Spleen (tissue), 11 donors: ENCODE data around the gene GIN1. TPM values are rescaled to one million over a fixed set of nuclear protein-coding genes. Genes with fewer than 3 reads are reported as not detected.

Experiments used
- DNase-seq: peaks from one replicate; pipeline ENCODE4 v3.0.0-alpha.2; 2020
- H3K27ac ChIP-seq, 8 donors: fragments of 200-600 bp; sonication (generic) in 7 of 8; 1 replicate in 4 of 8; 2 replicates in 4 of 8; pipeline versions ENCODE4 v1.5.0 to v1.8.0; 2016 to 2021; ENCODE audit warnings: inconsistent platforms in 4 of 8, mild to moderate bottlenecking in 4 of 8, moderate library complexity in 1 of 8
- H3K27me3 ChIP-seq, 7 donors: fragments of 200-600 bp; sonication (generic) in 6 of 7; replicated peaks in 1 of 7; 1 replicate in 4 of 7; 2 replicates in 3 of 7; pipeline versions ENCODE4 v1.5.0 to v1.8.0; 2016 to 2021; ENCODE audit warnings: inconsistent platforms in 3 of 7, mild to moderate bottlenecking in 1 of 7
- H3K36me3 ChIP-seq, 6 donors: fragments of 200-600 bp; sonication (generic) in 5 of 6; 1 replicate in 4 of 6; 2 replicates in 2 of 6; pipeline versions ENCODE4 v1.5.0 to v1.8.0; 2016 to 2021; ENCODE audit warnings: inconsistent platforms in 2 of 6
- H3K4me1 ChIP-seq, 6 donors: fragments of 200-600 bp; sonication (generic) in 5 of 6; 1 replicate in 3 of 6; 2 replicates in 3 of 6; pipeline versions ENCODE4 v1.5.0 to v1.8.0; 2016 to 2021; ENCODE audit warnings: inconsistent platforms in 3 of 6
- H3K4me3 ChIP-seq, 8 donors: fragments of 200-600 bp; sonication (generic) in 7 of 8; 1 replicate in 4 of 8; 2 replicates in 4 of 8; pipeline versions ENCODE4 v1.5.0 to v1.8.0; 2016 to 2021; ENCODE audit warnings: inconsistent platforms in 4 of 8, mild to moderate bottlenecking in 4 of 8, moderate library complexity in 2 of 8
- H3K9me3 ChIP-seq, 8 donors: fragments of 200-600 bp; sonication (generic) in 7 of 8; 1 replicate in 4 of 8; 2 replicates in 4 of 8; pipeline versions ENCODE4 v1.5.0 to v1.8.0; 2016 to 2021; ENCODE audit warnings: inconsistent platforms in 4 of 8
- CTCF ChIP-seq, 11 experiments: fragments of 200-600 bp in 7 of 11; fragments of 450-650 bp in 4 of 11; sonication (generic) in 4 of 11; IDR thresholded peaks in 8 of 11; conservative IDR thresholded peaks in 3 of 11; 1 replicate in 7 of 11; 2 replicates in 4 of 11; pipeline versions ENCODE4 v1.4.0 to v1.8.0; 2016 to 2021; ENCODE audit warnings: antibody characterized with exemption in 11 of 11, inconsistent platforms in 4 of 11, mild to moderate bottlenecking in 1 of 11
- POLR2A ChIP-seq, 3 donors: fragments of 450-650 bp; IDR thresholded peaks; one replicate each; pipeline ENCODE4 v1.5.1; 2017; ENCODE audit warnings: antibody characterized with exemption in 3 of 3, mild to moderate bottlenecking in 1 of 3
- POLR2AphosphoS5 ChIP-seq, 3 donors: sonication (generic); formaldehyde crosslinking; IDR thresholded peaks; one replicate each; pipeline ENCODE4 v1.5.1; 2017; ENCODE audit warnings: antibody characterized with exemption in 3 of 3
- WGBS, 5 donors: extraction: QIAGEN DNeasy Blood & Tissue Kit in 3 of 5; methylation state at CpG; one replicate each; pipeline versions ENCODE4 v1.1.5 to v1.1.7; 2013 to 2018; 5-methylcytosine and 5-hydroxymethylcytosine counted together
- intact Hi-C: fragments of 100-400 bp; cut with DNase I; formaldehyde crosslinking; loops from one replicate; pipeline ENCODE4 v1.15.0; 2023; ENCODE audit warnings: low total_unique reads
- polyA plus RNA-seq, 3 donors: library from polyadenylated mRNA; stranded (reverse); fragments of 200-250 nt; gene quantifications; one replicate each; pipeline ENCODE4 v1.2.1, GENCODE V29; 2013
- total RNA-seq, 7 donors: library from RNA; depleted of rRNA in 3 of 7; stranded (reverse); fragments of >200 nt in 3 of 7; fragmentation: NEBNext Ultra II Directional in 4 of 7; extraction: Animal tissue kit (Norgen Biotek cat#: 25700) in 4 of 7; gene quantifications; one replicate each; pipeline versions ENCODE4 v1.1.0 to v1.2.1, GENCODE V29; 2016 to 2021
- donor health status: healthy with polysubstance abuse.
- donor health status: DM: no; HTN: no; CAD: no; lungs with moderate emphysema.
- donor health status: DM: no; HTN: no; CAD: no.
- donor health status: Bipolar disorder and iron deficiency.
- donor health status: healthy.
- donor health status: DM: no; HTN: no; CAD: no.
- donor health status: DM: yes; HTN: yes; CAD: no.

GIN1 gene
- total and polyA plus RNA-seq, 10 donors = 2.9 to 13.2 (median 8.1) TPM

- H3K4me1 ChIP-seq = no peaks in the 10 kb centered on the region
- H3K27me3 ChIP-seq = no peaks in the 10 kb centered on the region
- no peak overlapping the region for H3K27ac ChIP-seq
- H3K4me3 ChIP-seq = no peak overlapping the region
- H3K9me3 ChIP-seq = no peaks in the 10 kb centered on the region
- DNase-seq = no peak
- peaks cover 0 to 92% (median 35%) of the 10 kb centered on the region in 6 donors for H3K36me3 ChIP-seq
- intact Hi-C loops = no loop called here
- TF ChIP-seq CTCF (IDR thresholded peaks at IDR 0.05 in 8 of 11, conservative IDR thresholded peaks at IDR 0.05 in 3 of 11) (no peak), POLR2AphosphoS5 (IDR thresholded peaks at IDR 0.05) (no peak), POLR2A (IDR thresholded peaks at IDR 0.05) (no peak)
- 85 to 98% (median 89%) methylated on average over 3 of the region's 3 CpGs for WGBS, 5 donors
Measured at GRCh38 chr5:103092676-103093075, 27.3 kb downstream of the GIN1 start.

DNA sequence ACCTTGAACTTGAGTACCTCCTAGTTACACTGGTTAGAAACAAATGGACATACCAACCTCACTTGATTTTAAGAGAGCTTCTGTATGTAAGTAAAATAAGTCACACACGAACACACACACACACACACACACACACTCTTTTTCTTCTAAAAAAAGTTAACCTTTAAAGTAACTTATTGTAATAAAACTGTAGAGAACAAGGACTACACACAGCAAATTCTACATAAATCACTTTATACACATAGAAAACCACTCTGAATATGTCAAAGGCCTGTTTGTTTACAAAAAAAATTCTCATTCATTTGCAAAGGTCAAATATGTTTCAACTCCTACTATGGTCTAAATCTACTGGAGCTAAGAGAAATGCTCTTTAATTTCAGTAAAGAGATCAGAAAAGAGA is 29.1 kb downstream of the GIN1 start:
- H3K36me3 ChIP-seq = peaks cover 0 to 92% (median 43%) of the 10 kb centered on the region in 6 donors
- intact Hi-C loops = no loop called here
- DNase-seq = no peak
- TF ChIP-seq POLR2AphosphoS5 (IDR thresholded peaks at IDR 0.05) (no peak), POLR2A (IDR thresholded peaks at IDR 0.05) (no peak), CTCF (IDR thresholded peaks at IDR 0.05 in 8 of 11, conservative IDR thresholded peaks at IDR 0.05 in 3 of 11) (no peak)
- no peaks in the 10 kb centered on the region for H3K27me3 ChIP-seq
- H3K27ac ChIP-seq = no peak overlapping the region
- H3K4me1 ChIP-seq = no peaks in the 10 kb centered on the region
- no peak overlapping the region for H3K4me3 ChIP-seq
- H3K9me3 ChIP-seq = peaks cover 0 to 13% (median 6%) of the 10 kb centered on the region in 8 donors
- 86 to 97% (median 92%) methylated on average over 1 of the region's 1 CpG for WGBS, 5 donors

DNA sequence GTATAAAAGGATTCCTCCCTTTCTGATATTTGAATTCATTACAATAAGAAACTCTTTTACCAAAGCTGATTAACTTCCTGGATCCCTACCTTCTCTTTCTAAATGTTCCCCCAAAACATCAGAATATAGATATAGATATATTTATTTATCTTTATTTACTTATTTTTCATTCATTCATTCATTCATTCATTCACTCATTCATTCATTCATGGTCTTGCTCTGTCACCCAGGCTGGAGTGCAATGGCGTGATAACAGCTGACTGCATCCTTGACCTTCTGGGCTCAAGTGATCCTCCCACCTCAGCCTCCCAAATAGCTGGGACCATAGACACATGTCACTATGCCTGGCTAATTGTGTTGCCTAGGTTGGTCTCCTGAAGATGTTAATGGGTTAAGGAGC is 30.7 kb downstream of the GIN1 start:
- no peaks in the 10 kb centered on the region for H3K4me1 ChIP-seq
- H3K36me3 ChIP-seq = peaks cover 0 to 92% (median 41%) of the 10 kb centered on the region in 6 donors
- DNase-seq = no peak
- H3K9me3 ChIP-seq = peaks cover 0 to 28% (median 17%) of the 10 kb centered on the region in 8 donors
- 91 to 100% (median 96%) methylated on average over 1 of the region's 1 CpG for WGBS, 5 donors
- intact Hi-C loops = no loop called here
- no peaks in the 10 kb centered on the region for H3K27me3 ChIP-seq
- H3K27ac ChIP-seq = no peak overlapping the region
- TF ChIP-seq POLR2AphosphoS5 (IDR thresholded peaks at IDR 0.05) (no peak), POLR2A (IDR thresholded peaks at IDR 0.05) (no peak), CTCF (IDR thresholded peaks at IDR 0.05 in 8 of 11, conservative IDR thresholded peaks at IDR 0.05 in 3 of 11) (no peak)
- H3K4me3 ChIP-seq = no peak overlapping the region

DNA sequence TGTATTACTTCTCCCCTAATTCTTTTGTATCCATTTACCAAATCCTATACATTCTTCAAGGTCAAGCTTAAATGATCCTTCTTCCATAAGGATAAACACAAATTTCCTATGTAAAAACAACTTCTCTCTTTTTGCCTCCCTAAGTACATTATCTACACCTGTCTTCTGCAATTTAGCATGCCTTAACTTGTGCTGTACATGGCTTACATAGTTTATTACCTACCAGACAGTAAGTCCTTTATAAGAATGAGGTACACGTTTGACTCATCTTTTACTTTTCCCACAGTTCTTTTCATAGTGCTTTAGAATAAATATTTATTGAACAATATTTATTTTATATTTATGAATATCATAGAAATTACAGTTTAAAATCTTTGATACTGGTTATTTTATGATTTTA is 33.4 kb downstream of the GIN1 start:
- Histone ChIP-seq H3K36me3 (peaks cover 0 to 71% (median 35%) of the 10 kb centered on the region in 6 donors), H3K9me3 (peaks cover 1 to 55% (median 44%) of the 10 kb centered on the region in 8 donors), H3K4me1 (no peaks in the 10 kb centered on the region), H3K27me3 (no peaks in the 10 kb centered on the region), H3K27ac (no peak overlapping the region), H3K4me3 (no peak overlapping the region)
- no peak for DNase-seq
- 94 to 100% (median 97%) methylated on average over 1 of the region's 1 CpG for WGBS, 5 donors
- intact Hi-C loops = no loop called here
- TF ChIP-seq POLR2A (IDR thresholded peaks at IDR 0.05) (no peak), POLR2AphosphoS5 (IDR thresholded peaks at IDR 0.05) (no peak), CTCF (IDR thresholded peaks at IDR 0.05 in 8 of 11, conservative IDR thresholded peaks at IDR 0.05 in 3 of 11) (no peak)
